Chondrocyte (in vitro differentiated cells): ENCODE results near the gene PLEKHJ1. TPM values are rescaled to one million over a fixed set of nuclear protein-coding genes. Genes with fewer than 3 reads are reported as not detected.
A peak's percentile ranks its signal among the peaks of the same experiment; 100 is the strongest.

Experiments
- DNase-seq: peaks from one replicate; pipeline ENCODE4 v3.0.0; 2021; ENCODE audit warnings: mixed read lengths, low spot score
- H3K27ac Mint-ChIP-seq: one replicate; pipeline ENCODE4 v1.8.0; 2021; ENCODE audit warnings: mild to moderate bottlenecking, moderate library complexity, mixed read lengths; ENCODE audit not compliant: unreplicated experiment
- H3K27me3 Mint-ChIP-seq: 2 replicates; pipeline ENCODE4 v1.8.0; 2021; ENCODE audit warnings: low read depth, mixed read lengths
- H3K36me3 Mint-ChIP-seq: 2 replicates; pipeline ENCODE4 v1.8.0; 2021; ENCODE audit warnings: low read depth, mixed read lengths
- H3K4me1 Mint-ChIP-seq: 2 replicates; pipeline ENCODE4 v1.8.0; 2021; ENCODE audit warnings: low read depth, mild to moderate bottlenecking, mixed read lengths
- H3K4me3 Mint-ChIP-seq: one replicate; pipeline ENCODE4 v1.8.0; 2021; ENCODE audit warnings: mild to moderate bottlenecking, moderate library complexity, mixed read lengths; ENCODE audit not compliant: unreplicated experiment
- H3K9me3 Mint-ChIP-seq: 2 replicates; pipeline ENCODE4 v1.8.0; 2021; ENCODE audit warnings: low read depth, mixed read lengths
- total RNA-seq: library from RNA; stranded (reverse); gene quantifications from 3 replicates; pipeline ENCODE4 v1.2.1, GENCODE V29; 2021
- TF ChIP-seq, protein P1 (sequence below): fragments of 200-600 bp; sonication (generic); IDR thresholded peaks from 2 replicates; pipeline ENCODE4 v1.5.0; 2021; ENCODE audit warnings: antibody characterized with exemption, mild to moderate bottlenecking, moderate library complexity

Gene PLEKHJ1
- total RNA-seq, 1 donor from 2014 or later: 42.4 TPM

DNA sequence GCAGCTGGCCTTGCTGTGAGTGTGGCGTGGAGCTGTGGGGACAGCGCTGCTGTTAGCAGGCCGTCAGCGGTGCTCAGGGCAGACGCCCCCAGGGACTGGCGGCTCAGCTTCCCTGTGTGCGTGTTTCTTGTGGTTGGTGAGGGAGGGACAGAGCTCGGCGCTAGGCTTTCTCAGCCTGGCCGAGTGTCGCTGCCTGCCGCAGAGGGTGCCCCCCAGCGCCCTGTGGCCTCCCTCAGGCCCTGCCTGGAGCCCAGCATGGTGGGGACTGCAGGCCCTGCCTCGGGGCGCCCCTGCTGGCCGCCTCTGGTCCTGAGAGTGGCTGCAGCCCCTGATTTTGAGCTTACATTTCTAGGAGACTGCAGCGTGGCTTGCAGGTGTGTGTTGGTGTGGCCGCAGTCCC, 36.9 kb downstream of the PLEKHJ1 start:
- DNase-seq: no peak
- Mint-ChIP-seq H3K27ac (no peak overlapping the region), H3K4me3 (no peak overlapping the region), H3K9me3 (no peaks in the 10 kb centered on the region), H3K4me1 (peaks cover 7% of the 10 kb centered on the region), H3K27me3 (no peaks in the 10 kb centered on the region), H3K36me3 (peaks cover 4% of the 10 kb centered on the region)
- TF ChIP-seq, protein P1, sequence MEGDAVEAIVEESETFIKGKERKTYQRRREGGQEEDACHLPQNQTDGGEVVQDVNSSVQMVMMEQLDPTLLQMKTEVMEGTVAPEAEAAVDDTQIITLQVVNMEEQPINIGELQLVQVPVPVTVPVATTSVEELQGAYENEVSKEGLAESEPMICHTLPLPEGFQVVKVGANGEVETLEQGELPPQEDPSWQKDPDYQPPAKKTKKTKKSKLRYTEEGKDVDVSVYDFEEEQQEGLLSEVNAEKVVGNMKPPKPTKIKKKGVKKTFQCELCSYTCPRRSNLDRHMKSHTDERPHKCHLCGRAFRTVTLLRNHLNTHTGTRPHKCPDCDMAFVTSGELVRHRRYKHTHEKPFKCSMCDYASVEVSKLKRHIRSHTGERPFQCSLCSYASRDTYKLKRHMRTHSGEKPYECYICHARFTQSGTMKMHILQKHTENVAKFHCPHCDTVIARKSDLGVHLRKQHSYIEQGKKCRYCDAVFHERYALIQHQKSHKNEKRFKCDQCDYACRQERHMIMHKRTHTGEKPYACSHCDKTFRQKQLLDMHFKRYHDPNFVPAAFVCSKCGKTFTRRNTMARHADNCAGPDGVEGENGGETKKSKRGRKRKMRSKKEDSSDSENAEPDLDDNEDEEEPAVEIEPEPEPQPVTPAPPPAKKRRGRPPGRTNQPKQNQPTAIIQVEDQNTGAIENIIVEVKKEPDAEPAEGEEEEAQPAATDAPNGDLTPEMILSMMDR: peak; percentile 66

DNA sequence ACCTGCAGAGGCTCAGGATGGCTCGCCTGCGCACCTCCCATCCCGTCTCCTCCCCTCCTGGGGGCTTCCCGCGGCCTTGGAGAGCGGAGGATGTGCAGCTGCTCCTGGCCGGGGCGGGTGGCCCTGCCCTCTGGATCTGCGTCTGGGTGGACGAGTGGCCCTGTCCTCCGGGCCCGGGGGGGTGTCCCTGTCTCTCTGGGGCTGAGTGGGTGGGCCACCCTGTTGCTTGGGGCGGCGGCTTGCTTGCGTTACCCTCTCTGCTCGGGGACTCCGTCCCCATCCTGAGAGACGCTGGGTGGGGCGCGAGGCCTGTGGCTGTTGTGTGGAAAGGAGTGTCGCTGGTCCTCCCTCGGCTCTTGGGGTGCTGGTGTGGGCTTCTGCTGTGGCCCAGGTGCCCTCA, 37.8 kb downstream of the PLEKHJ1 start:
- Mint-ChIP-seq H3K4me3 (no peak overlapping the region), H3K4me1 (peaks cover 7% of the 10 kb centered on the region), H3K27ac (no peak overlapping the region), H3K27me3 (no peaks in the 10 kb centered on the region), H3K36me3 (peaks cover 5% of the 10 kb centered on the region), H3K9me3 (no peaks in the 10 kb centered on the region)
- TF ChIP-seq, protein P1: no peak
- no peak for DNase-seq

DNA sequence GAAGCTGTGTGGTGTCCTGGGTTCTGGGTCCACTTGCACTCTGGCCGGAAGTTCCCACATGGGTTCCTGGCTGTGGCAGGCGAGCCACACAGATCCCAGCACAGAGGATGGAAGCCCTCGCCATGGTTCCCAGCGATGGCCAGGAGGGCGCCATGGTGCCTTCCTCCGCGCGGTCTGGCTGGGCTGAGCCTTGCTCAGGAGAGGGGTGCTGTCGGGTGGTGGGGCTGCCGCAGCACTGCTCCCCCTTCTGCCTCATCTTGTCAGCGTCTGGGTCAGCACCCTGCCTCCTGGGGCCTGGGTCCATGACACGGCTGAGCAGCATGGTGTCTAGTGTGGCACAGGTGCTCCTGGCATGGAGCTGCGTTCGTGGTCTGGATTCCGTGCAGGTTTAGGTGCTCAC, 38.9 kb downstream of the PLEKHJ1 start:
- DNase-seq: no peak
- peaks cover 5% of the 10 kb centered on the region for H3K36me3 Mint-ChIP-seq
- H3K4me3 Mint-ChIP-seq: no peak overlapping the region
- H3K27ac Mint-ChIP-seq: no peak overlapping the region
- H3K9me3 Mint-ChIP-seq: no peaks in the 10 kb centered on the region
- TF ChIP-seq, protein P1: no peak
- no peaks in the 10 kb centered on the region for H3K27me3 Mint-ChIP-seq
- H3K4me1 Mint-ChIP-seq: peaks cover 7% of the 10 kb centered on the region

DNA sequence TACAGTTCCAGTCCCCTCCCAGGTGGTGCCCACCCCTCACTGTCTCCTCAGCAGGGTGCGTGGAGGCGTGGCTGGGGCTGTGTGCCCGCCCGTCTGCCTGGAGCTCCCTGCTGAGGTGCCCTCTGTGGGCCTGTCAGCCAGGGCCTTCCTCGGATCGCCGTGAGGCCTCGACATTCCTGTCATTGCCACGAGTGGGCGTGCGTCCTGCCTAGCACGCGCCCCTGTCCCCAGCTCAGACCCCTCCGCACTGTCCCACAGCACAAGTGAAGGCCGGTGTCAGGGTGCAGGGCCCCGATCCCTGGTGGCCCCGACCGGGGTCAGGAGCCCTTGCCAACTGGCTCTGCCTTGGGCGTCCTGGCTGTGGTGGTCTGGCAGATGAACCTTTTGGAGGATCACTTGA, 40.2 kb downstream of the PLEKHJ1 start:
- no peak for DNase-seq
- TF ChIP-seq, protein P1: no peak
- no peaks in the 10 kb centered on the region for H3K9me3 Mint-ChIP-seq
- H3K27ac Mint-ChIP-seq: no peak overlapping the region
- peaks cover 7% of the 10 kb centered on the region for H3K4me1 Mint-ChIP-seq
- no peaks in the 10 kb centered on the region for H3K27me3 Mint-ChIP-seq
- H3K36me3 Mint-ChIP-seq: peaks cover 5% of the 10 kb centered on the region
- no peak overlapping the region for H3K4me3 Mint-ChIP-seq

DNA sequence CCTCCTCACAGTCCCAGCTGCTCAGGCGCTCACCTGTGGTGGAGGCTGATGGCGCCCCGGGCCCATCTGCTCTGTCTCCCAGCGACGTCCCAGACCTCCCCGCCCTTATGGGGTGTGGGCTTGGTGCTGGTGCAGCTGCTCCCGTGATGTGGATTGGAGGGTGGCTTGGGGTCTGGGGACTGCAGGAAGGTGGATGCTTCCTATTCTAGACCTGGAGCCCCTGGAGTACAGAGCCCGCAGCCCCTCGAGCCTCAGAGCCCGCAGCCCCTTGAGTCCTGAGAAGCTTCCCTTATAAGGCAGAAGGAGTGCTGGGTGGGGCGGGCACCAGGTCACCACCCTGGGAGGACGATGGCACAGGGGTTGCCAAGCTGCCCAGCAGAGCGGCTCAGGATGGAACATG, 40.8 kb downstream of the PLEKHJ1 start:
- Mint-ChIP-seq H3K9me3 (no peaks in the 10 kb centered on the region), H3K4me1 (peaks cover 9% of the 10 kb centered on the region), H3K27me3 (no peaks in the 10 kb centered on the region), H3K27ac (no peak overlapping the region), H3K4me3 (no peak overlapping the region), H3K36me3 (peaks cover 5% of the 10 kb centered on the region)
- no peak for DNase-seq
- TF ChIP-seq, protein P1: no peak
